AG09309 (cell line): ENCODE data around the gene PKDCC.

Experiments
- DNase-seq: peaks from one replicate; pipeline ENCODE4 v3.0.0-alpha.2; 2010; ENCODE audit warnings: low read depth
- H3K4me3 ChIP-seq: 2 replicates; pipeline ENCODE4 v1.5.1; 2011; ENCODE audit warnings: mild to moderate bottlenecking, low read depth, low read length, moderate library complexity; ENCODE audit not compliant: control insufficient read depth
- TF ChIP-seq, protein P1 (sequence below): IDR thresholded peaks from 2 replicates; pipeline ENCODE4 v1.5.1; 2011; ENCODE audit warnings: mild to moderate bottlenecking, low read depth, low read length, inconsistent platforms; ENCODE audit not compliant: insufficient read depth, control insufficient read depth; ENCODE audit errors: missing control alignments

PKDCC gene

DNA sequence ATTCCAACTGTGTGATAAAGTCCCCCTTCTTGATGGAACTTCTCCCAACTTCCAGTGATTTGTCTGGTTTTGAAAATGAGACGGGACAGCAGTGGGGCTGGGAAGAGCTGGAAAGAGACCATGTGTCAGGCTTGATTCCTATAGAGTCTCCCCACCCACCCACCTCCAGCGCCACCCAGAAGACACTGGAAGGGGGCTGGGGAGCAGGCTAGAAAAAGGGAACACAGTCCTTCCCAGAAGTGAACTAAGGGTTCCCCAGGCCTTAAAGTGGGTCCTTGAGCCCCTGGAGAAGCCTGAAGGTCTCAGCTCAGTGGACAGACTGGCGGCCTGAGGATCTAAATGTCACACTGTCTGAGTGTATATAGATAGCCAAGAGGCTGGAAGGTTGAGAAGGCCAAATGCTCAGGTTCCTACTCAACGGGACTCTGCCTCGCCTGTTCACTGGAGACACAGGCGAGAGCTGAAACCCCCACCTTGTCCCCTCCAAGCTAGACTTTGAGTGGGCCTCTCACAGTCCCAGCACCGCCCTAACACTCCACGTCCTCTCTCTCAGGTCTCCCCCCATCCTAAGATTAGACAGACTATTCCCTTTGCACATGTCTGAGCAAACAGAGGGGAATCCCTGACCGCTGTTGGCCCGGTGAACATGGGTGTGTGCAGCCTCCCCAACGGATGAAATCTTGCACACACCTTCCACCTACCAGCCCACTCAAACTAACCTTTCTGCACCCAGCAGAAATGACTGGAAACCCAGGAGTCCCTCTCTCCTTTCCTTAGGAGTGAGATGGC lies 1.6 kb downstream of the PKDCC start:
- peak overlapping the region; percentile 40 for H3K4me3 ChIP-seq
- DNase-seq, result no peak
- TF ChIP-seq, protein P1, sequence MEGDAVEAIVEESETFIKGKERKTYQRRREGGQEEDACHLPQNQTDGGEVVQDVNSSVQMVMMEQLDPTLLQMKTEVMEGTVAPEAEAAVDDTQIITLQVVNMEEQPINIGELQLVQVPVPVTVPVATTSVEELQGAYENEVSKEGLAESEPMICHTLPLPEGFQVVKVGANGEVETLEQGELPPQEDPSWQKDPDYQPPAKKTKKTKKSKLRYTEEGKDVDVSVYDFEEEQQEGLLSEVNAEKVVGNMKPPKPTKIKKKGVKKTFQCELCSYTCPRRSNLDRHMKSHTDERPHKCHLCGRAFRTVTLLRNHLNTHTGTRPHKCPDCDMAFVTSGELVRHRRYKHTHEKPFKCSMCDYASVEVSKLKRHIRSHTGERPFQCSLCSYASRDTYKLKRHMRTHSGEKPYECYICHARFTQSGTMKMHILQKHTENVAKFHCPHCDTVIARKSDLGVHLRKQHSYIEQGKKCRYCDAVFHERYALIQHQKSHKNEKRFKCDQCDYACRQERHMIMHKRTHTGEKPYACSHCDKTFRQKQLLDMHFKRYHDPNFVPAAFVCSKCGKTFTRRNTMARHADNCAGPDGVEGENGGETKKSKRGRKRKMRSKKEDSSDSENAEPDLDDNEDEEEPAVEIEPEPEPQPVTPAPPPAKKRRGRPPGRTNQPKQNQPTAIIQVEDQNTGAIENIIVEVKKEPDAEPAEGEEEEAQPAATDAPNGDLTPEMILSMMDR, result no peak

DNA sequence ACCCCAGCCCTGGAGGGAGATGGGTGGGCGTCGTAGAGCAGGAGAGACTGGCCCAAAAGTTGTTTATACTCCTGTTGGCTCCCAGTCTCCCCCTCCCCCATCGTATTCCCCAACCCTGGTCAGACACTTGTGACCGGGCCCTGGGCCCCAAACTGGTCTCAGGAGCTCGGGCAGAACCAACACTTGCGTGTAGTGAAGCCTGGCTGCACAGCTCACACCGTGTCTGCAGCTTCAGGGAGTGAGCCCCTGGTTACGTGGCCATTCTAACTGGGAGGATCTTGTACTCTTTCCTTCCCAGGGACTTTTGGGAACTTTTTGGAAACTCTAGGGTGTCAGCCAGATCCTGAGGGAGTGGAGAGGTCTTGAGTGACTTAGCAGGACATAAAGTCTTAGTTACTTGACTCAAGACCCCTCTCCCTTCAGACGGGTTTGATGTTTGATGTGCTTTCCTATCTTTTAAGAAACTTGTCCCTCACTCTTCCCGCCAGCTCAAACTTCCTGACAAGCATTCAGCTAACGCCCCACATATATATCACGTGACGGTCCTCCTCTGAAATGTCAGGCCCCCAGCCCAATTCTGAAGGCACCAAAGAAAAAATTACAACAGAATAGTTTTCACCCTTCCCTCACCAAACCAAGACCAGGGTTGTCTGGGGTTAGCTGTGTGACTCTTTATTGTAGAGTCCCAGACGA lies 2.3 kb downstream of the PKDCC start:
- TF ChIP-seq, protein P1, result no peak
- no peak overlapping the region for H3K4me3 ChIP-seq
- no peak for DNase-seq

DNA sequence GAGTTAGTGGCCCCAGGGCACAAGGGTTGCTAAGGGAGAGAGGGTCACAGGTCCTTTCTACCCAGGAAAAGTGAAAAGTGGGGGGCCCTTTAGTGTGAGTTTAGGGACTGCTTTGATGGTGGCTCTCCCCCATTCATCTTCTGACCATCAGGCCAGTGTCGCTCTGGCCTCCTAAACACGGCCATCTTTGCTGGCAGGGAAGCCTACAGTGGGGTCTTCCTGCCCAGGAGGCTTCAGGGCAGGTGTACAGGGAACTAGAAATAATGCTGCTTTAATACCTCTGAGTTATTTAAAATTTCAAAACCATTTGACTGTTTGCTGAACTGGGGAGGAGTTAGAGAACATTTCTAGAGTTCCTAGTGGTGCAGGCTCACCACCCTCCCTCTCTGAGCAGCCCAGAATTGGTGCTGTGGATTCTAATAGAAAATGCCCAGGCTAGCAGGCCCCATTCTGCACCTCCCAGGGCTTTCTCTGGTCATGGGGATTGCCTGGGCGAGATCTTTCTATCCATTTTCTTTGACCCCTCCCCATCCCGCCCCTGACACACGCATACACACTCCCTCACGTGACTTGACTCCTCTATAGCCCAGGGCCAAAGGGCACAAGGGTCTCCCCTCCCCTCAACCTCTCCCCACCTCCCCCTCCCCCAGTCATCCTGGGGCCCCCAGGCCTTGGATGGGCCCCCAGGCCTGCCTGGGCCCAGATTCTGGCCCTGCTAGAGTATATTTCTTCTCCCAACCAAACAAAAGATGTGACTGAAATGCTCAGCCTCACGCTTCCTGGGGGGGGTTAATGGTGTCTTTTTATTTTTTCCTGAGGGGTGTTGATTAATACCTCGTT lies 3.1 kb downstream of the PKDCC start:
- DNase-seq, result no peak
- no peak overlapping the region for H3K4me3 ChIP-seq
- TF ChIP-seq, protein P1, result no peak

DNA sequence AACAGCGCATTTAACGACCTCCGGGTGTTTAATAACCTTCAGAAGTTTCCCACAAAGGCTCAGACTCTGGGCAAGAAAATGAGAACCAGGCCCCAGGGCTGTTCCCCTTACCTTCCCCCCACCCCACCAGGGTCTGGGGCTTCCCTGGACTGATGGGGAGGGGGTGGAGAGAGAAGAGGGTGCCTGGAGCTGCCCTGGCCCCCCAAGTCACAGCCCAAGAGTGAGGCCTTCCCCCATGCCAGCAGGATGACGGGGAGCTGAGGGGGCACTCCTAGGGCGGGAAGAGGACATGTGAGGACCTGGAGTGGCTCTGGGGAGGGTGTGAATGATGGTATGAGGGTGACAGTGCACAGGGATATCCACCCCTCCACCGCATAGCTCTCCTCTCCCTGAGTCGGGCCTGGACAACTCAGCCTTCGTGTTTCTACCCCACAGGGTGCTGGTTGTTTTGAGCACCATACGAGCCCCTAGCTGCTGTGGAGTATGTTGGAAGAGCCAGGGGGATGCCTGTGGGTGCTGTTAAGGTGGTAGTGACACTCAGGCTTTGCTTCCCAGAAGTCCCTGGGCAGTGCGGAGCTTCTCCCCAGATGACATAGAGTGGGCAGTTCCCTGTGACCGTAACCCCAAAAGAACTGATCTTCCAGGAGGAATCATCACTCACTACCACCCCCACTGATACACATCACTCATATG lies 3.9 kb downstream of the PKDCC start:
- H3K4me3 ChIP-seq, result no peak overlapping the region
- TF ChIP-seq, protein P1, result no peak

DNA sequence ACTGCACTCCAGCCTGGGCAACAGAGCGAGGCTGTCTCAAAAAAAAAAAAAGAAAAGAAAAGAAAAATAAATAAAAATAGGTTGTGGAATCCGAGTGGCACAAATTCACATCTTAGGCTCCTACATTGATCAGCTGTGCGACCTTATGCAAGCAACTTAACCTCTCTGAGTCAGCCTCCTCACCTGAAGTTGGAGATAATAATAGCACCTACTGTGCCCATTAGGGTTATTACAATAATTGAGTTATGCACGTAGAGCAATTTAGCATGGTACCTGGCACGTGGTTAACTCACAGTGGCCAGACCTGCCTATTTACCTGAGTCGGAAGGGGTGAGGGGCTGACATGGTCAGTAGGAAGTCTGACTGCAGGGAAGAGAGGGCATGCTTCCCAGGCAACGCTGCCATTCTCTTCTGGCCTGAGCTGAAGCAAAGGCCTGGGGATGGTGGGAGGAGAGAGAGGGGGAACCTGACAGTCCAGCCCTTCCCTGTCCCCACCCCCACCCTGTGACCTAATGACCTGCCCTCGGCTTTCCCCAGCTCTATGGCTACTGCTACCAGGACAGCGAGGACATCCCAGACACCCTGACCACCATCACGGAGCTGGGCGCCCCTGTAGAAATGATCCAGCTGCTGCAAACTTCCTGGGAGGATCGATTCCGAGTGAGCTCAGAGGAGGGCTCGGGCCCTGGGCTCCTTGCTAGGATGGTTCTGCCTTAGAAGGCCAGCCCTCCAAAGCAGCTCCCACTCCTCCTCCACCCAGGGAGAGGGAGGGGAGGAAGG lies 5.1 kb downstream of the PKDCC start:
- no peak for DNase-seq

More for the DNA sequence above, 3.9 kb downstream of the PKDCC start:
- no peak for DNase-seq

More for the DNA sequence above, 5.1 kb downstream of the PKDCC start:
- H3K4me3 ChIP-seq, result no peak overlapping the region
- TF ChIP-seq, protein P1, result no peak
